K562 (cell line): ENCODE results near the gene KIFAP3. TPM values are rescaled to one million over a fixed set of nuclear protein-coding genes. Genes with fewer than 3 reads are reported as not detected.

Experiments used
- E2F1 ChIP-seq: sonication (generic); formaldehyde crosslinking; IDR thresholded peaks from 2 replicates; pipeline ENCODE4 v1.8.1; 2023; ENCODE audit warnings: mild to moderate bottlenecking, missing genetic modification reagents, moderate library complexity
- HIVEP1 ChIP-seq: fragments of 250-450 bp; sonication (Bioruptor Pico); IDR thresholded peaks from 2 replicates; pipeline ENCODE4 v1.4.0; 2020; ENCODE audit warnings: mild to moderate bottlenecking
- PRDM10 ChIP-seq: fragments of 450-650 bp; IDR thresholded peaks from 2 replicates; pipeline ENCODE4 v1.6.1; 2018; ENCODE audit not compliant: partially characterized antibody
- TFE3 ChIP-seq: fragments of 450-650 bp; formaldehyde crosslinking; IDR thresholded peaks from 2 replicates; pipeline ENCODE4 v1.4.0; 2020; ENCODE audit warnings: mild to moderate bottlenecking, mixed read lengths
- THAP12 ChIP-seq: fragments of 250-450 bp; sonication (Bioruptor Pico); IDR thresholded peaks from 2 replicates; pipeline ENCODE4 v1.9.0; 2021; ENCODE audit warnings: mild to moderate bottlenecking, inconsistent platforms
- TSHZ1 ChIP-seq: fragments of 250-450 bp; sonication (Bioruptor Pico); IDR thresholded peaks from 2 replicates; pipeline ENCODE4 v1.4.0; 2020; ENCODE audit warnings: mild to moderate bottlenecking, moderate library complexity
- ZNF347 ChIP-seq: fragments of 450-650 bp; formaldehyde crosslinking; IDR thresholded peaks from 2 replicates; pipeline ENCODE4 v1.4.0; 2020; ENCODE audit warnings: low read depth, mild to moderate bottlenecking, moderate library complexity
- ZNF431 ChIP-seq: sonication (generic); formaldehyde crosslinking; IDR thresholded peaks from 2 replicates; pipeline ENCODE4 v1.8.0; 2022; ENCODE audit warnings: mild to moderate bottlenecking, missing genetic modification reagents
- ZNF696 ChIP-seq: fragments of 250-450 bp; sonication (Bioruptor Pico); conservative IDR thresholded peaks from 2 replicates; pipeline ENCODE4 v1.4.0; 2020; ENCODE audit warnings: mild to moderate bottlenecking, moderate library complexity
- polyA plus RNA-seq, 8 experiments: library from polyadenylated mRNA; depleted of rRNA in 4 of 8; stranded (reverse) in 5 of 8; unstranded in 3 of 8; fragments of >200 nt; fragmentation: Nextera tagmentation in 2 of 8; fragmentation: Illumina TruSeq in 1 of 8; extraction: Ambion mirVana in 2 of 8; extraction: Trizol in 1 of 8; gene quantifications; 2 replicates each; pipeline versions ENCODE4 v1.2.1 to v1.2.3, GENCODE V29; 2011 to 2014; ENCODE audit warnings: inconsistent platforms in 1 of 8, missing spikeins in 1 of 8
- total RNA-seq, 7 experiments: library from RNA; depleted of rRNA in 6 of 7; stranded (reverse); fragments of >200 nt in 6 of 7; fragmentation: Illumina TruSeq in 2 of 7; extraction: Trizol in 2 of 7; gene quantifications; 2 replicates each; pipeline versions ENCODE4 v1.2.1 to v1.2.3, GENCODE V29; 2011 to 2021; ENCODE audit warnings: low replicate concordance in 1 of 7

The KIFAP3 gene
- total and polyA plus RNA-seq, 9 of the 15 experiments (the other 6 are each of a cell fraction or from before 2014, with no cell fraction given), result 8.8 to 17.5 (median 11.8) TPM

GRCh38 chr1:169909499-169909898, 165.0 kb downstream of the KIFAP3 start (continued):
- TF ChIP-seq THAP12 (CRISPR knock-in tag) (no peak), PRDM10 (no peak), HIVEP1 (CRISPR knock-in tag) (no peak), ZNF696 (CRISPR knock-in tag) (no peak), ZNF431 (CRISPR knock-in tag) (no peak), TSHZ1 (CRISPR knock-in tag) (no peak), ZNF347 (CRISPR knock-in tag) (no peak), E2F1 (CRISPR knock-in tag) (no peak), TFE3 (CRISPR knock-in tag) (0 out of 2 replicates have a peak, but pooled peaks have one; percentile 4)
